Mesodermal cell (in vitro differentiated cells): ENCODE data around the gene SEMA6B.
"Not testable (repeated sequence)": the region's sequence is repeated elsewhere in the genome, so short reads cannot be mapped to it uniquely, and the experiment has no call there.

Experiments
- H3K27ac ChIP-seq: 2 replicates; pipeline ENCODE4 v1.7.0; 2013; ENCODE audit warnings: mild to moderate bottlenecking, low read depth, low read length, moderate library complexity; ENCODE audit not compliant: severe bottlenecking
- H3K36me3 ChIP-seq: 2 replicates; pipeline ENCODE4 v1.7.1; 2013; ENCODE audit warnings: mild to moderate bottlenecking, low read length, moderate library complexity; ENCODE audit not compliant: control insufficient read depth, insufficient read depth
- H3K4me1 ChIP-seq: one replicate; pipeline ENCODE4 v1.7.1; 2013; ENCODE audit warnings: mild to moderate bottlenecking, low read length; ENCODE audit not compliant: insufficient read depth, control insufficient read depth, poor library complexity, severe bottlenecking
- H3K4me3 ChIP-seq: 2 replicates; pipeline ENCODE4 v1.7.0; 2013; ENCODE audit warnings: low read length, control low read depth, mild to moderate bottlenecking; ENCODE audit not compliant: insufficient read depth, poor library complexity, severe bottlenecking; ENCODE audit errors: extremely low read depth
- H3K9me3 ChIP-seq: 2 replicates; pipeline ENCODE4 v1.7.1; 2013; ENCODE audit warnings: mild to moderate bottlenecking, low read length, moderate library complexity; ENCODE audit not compliant: control insufficient read depth
- WGBS, 2 experiments: methylation state at CpG; one replicate each; pipeline ENCODE4 v1.1.5; 2013; ENCODE audit warnings: missing lambda C conversion rate in 2 of 2; ENCODE audit not compliant: insufficient coverage in 2 of 2; 5-methylcytosine and 5-hydroxymethylcytosine counted together

The SEMA6B gene

DNA sequence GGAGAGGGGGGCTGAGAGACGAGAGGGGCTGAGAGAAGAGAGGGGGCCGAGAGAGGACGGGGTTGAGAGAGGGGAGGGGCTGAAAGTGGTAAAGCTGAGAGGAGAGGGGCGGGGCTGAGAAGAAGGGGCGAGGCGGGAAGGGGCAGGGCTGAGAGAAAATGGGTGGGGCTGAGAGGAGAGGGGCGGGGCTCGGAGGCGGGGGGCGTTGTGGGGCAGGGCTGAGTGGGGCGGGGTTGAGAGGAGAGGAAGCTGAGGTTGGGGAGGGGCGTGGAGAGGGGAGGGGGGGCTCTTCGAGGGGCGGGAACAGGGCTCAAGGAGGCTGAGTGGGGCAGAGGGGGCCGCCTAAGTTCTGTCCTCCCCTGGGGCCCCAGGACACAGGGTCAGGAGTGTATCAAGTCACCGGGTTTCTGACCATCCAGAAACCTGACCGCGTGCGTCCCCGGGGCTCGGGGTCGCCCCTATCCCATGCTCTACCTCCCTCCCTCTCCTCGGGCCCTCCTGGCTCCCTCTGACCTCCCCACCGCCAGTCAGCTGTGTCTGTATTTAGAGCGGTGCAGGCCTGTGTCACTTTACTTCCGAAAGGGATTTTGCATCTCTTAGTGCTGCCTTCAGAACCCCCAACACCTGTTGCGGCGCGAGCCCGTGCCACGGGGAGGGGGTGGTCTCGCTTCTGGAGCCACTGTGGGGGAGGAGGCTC, 38.6 kb upstream of the SEMA6B start:
- Histone ChIP-seq H3K27ac (no peak overlapping the region), H3K36me3 (no peaks in the 10 kb centered on the region), H3K4me3 (peak overlapping the region; percentile 18), H3K9me3 (no peaks in the 10 kb centered on the region), H3K4me1 (no peaks in the 10 kb centered on the region)
- 0 to 2% methylated on average over 10 to 17 of the region's 32 CpGs for WGBS, 2 experiments

DNA sequence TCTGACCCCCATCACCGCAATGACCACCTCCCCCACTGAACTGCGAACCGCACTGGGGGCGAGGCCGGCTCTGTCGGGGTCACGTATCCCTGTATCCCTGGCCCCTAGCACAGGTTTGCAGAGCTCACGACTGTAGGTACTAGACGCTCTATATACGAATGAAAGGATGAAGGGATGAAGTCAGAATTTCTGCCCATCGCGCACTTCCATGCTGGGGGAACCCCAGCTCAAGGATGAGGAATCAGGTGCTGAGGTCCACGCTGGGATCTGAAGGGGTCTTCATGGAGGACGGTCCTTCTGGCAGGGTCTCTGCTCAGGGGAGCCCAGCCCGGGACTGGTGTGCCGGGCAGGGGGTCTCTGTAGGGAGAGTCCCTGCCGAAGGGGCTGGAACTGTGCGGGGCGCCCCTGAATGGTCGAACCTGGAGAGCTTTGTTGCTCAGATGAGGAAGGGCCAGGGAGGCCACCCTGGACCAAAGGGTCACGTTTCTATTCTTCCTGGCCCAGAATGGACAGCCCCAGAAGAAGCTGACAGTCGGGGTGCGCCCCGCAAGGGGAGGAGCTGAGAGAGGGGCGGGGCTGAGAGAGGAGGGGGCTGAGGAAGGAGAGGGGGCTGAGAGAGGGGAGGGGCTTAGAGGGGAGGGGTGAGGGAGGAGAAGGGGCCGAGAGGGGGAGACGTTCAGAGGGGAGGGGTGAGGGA, 37.9 kb upstream of the SEMA6B start:
- peaks cover 2% of the 10 kb centered on the region for H3K4me1 ChIP-seq
- H3K9me3 ChIP-seq: no peaks in the 10 kb centered on the region
- H3K4me3 ChIP-seq: peak overlapping the region; percentile 18
- 49 to 51% methylated on average over 15 to 20 of the region's 27 CpGs for WGBS, 2 experiments
- no peaks in the 10 kb centered on the region for H3K36me3 ChIP-seq
- no peak overlapping the region for H3K27ac ChIP-seq

GRCh38 chr19:4596033-4596904, 36.8 kb upstream of the SEMA6B start:
- no peak overlapping the region for H3K4me3 ChIP-seq
- H3K4me1 ChIP-seq: peaks cover 2% of the 10 kb centered on the region
- H3K9me3 ChIP-seq: no peaks in the 10 kb centered on the region
- 71 to 77% methylated on average over 6 to 13 of the region's 21 CpGs for WGBS, 2 experiments
- no peak overlapping the region for H3K27ac ChIP-seq
- no peaks in the 10 kb centered on the region for H3K36me3 ChIP-seq

DNA sequence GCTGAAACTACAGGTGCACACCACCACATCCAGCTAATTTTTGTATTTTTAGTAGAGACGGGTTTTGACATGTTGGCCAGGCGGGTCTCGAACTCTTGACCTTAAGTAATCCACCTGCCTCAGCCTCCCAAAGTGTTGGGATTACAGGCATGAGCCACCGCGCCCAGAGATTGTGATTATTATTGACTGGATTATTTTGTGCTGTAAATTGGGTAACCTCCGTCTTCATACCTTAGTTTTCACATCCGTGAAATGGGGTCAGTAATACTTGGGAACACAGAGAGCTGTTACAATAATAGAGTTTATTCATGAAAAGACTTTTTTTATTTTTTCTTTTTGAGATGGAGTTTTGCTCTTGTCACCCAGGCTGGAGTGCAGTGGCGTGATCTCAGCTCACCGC, 35.7 kb upstream of the SEMA6B start:
- H3K36me3 ChIP-seq, H3K27ac ChIP-seq, H3K4me3 ChIP-seq, H3K9me3 ChIP-seq, H3K4me1 ChIP-seq: not testable (repeated sequence)
- whole genome bisulfite sequencing, 2 experiments: 97 to 100% methylated on average over 3 to 9 of the region's 9 CpGs

- no peak overlapping the region for H3K4me3 ChIP-seq
- H3K4me1 ChIP-seq: peaks cover 2% of the 10 kb centered on the region
- 77 to 82% methylated on average over 7 to 9 of the region's 9 CpGs for WGBS, 2 experiments
- no peak overlapping the region for H3K27ac ChIP-seq
- no peaks in the 10 kb centered on the region for H3K9me3 ChIP-seq
- no peaks in the 10 kb centered on the region for H3K36me3 ChIP-seq
Observed at GRCh38 chr19:4594201-4594600, 34.7 kb upstream of the SEMA6B start.

DNA sequence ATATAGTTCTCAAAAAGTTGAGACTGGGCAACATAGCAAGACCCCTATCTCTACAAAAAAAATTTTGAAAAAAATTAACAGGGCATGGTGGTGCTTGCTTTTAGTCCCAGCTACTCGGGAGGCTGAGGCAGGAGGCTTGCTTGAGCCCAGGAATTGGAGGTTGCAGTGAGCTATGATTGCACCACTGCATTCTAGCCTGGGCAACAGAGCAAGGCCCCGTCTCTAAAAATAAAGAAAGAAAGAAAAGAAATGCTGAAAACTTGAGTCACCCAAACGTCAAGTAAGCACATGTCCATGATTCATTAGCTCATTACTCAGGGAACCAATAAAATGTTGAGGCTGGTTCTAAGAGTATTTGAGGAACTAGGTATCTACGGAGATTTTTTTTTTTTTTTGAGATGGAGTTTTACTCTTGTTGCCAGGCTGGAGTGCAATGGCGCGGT, 33.9 kb upstream of the SEMA6B start:
- 85 to 88% methylated on average over 3 of the region's 6 CpGs for WGBS, 2 experiments
- no peaks in the 10 kb centered on the region for H3K9me3 ChIP-seq
- H3K27ac ChIP-seq: no peak overlapping the region
- no peak overlapping the region for H3K4me3 ChIP-seq
- H3K4me1 ChIP-seq: peaks cover 2% of the 10 kb centered on the region
- no peaks in the 10 kb centered on the region for H3K36me3 ChIP-seq

GRCh38 chr19:4592445-4592844, 33.0 kb upstream of the SEMA6B start:
- H3K4me1 ChIP-seq: peaks cover 2% of the 10 kb centered on the region
- H3K27ac ChIP-seq: no peak overlapping the region
- H3K36me3 ChIP-seq: no peaks in the 10 kb centered on the region
- 60 to 71% methylated on average over 1 of the region's 5 CpGs for WGBS, 2 experiments
- no peaks in the 10 kb centered on the region for H3K9me3 ChIP-seq
- no peak overlapping the region for H3K4me3 ChIP-seq

GRCh38 chr19:4591320-4591719, 31.8 kb upstream of the SEMA6B start:
- Histone ChIP-seq H3K4me3 (no peak overlapping the region), H3K4me1 (peaks cover 2% of the 10 kb centered on the region), H3K36me3 (no peaks in the 10 kb centered on the region), H3K27ac (no peak overlapping the region), H3K9me3 (no peaks in the 10 kb centered on the region)
- 33 to 80% methylated on average over 1 to 2 of the region's 6 CpGs for WGBS, 2 experiments

DNA sequence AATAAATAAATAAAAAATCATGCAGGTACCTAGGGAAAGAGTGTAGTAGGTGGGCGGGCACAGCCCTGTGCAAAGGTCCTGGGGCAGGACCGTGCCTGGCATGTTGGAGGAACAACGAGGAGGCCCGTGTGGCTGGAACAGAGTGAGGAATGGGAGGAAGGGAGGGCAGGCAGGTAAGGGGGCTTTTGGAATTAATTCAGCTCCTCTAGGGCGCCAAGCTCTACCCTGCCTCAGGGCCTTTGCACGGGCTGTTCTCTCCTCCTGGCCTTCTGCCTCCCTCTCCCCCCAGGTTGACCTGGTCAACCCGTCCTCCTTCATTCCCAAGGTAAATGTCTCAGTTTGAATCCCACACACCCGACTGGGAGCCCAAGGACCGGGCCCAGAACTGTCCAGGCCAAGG, 31.1 kb upstream of the SEMA6B start:
- H3K4me3 ChIP-seq: no peak overlapping the region
- no peak overlapping the region for H3K27ac ChIP-seq
- WGBS, 2 experiments: 82 to 92% methylated on average over 7 of the region's 9 CpGs
- peaks cover 2% of the 10 kb centered on the region for H3K4me1 ChIP-seq
- H3K36me3 ChIP-seq: no peaks in the 10 kb centered on the region
- H3K9me3 ChIP-seq: no peaks in the 10 kb centered on the region

DNA sequence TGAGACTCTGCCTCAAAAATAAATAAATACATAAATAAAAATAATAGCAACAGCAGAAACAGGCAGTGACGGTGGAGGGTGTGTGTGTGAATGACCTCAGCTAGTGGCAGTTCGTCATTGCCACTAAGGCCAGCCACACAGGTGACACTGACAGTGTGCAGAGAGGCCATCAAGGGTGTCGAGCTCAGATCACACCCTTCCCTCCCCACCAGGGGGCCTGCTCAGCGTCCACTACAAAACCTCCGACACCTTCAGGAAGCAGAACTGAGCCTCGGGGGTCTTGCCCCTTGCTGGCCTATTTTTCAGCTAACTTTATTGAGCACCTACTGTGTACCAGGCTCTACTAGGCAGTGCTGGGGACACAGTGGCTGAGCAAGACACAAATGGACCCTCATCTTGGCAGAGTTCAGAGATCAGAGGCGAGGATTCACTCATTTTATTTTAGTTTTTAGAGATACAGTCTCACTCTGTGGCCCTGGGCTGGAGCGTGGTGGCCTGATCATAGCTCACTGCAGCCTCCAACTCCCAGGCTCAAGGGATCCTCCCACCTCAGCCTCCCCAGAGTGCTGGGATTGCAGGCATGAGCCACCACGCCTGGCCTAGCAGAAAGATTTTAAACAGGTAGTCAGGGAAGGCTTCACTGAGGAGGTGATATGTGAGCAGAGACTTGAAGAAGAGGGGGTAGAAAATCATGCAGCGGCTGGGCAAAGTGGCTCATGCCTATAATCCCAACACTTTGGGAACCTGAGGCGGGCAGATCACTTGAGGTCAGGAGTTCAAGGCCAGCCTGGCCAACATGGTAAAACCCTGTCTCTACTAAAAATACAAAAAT, 30.3 kb upstream of the SEMA6B start:
- Histone ChIP-seq H3K36me3 (no peaks in the 10 kb centered on the region), H3K27ac (no peak overlapping the region), H3K9me3 (no peaks in the 10 kb centered on the region), H3K4me1 (peaks cover 2% of the 10 kb centered on the region), H3K4me3 (no peak overlapping the region)
- WGBS, 2 experiments: 62 to 69% methylated on average over 6 of the region's 11 CpGs
